ENCODE data around the gene FAM81B.
"Not testable (repeated sequence)": the region's sequence is repeated elsewhere in the genome, so short reads cannot be mapped to it uniquely, and the experiment has no call there.

FAM81B gene, protein sequence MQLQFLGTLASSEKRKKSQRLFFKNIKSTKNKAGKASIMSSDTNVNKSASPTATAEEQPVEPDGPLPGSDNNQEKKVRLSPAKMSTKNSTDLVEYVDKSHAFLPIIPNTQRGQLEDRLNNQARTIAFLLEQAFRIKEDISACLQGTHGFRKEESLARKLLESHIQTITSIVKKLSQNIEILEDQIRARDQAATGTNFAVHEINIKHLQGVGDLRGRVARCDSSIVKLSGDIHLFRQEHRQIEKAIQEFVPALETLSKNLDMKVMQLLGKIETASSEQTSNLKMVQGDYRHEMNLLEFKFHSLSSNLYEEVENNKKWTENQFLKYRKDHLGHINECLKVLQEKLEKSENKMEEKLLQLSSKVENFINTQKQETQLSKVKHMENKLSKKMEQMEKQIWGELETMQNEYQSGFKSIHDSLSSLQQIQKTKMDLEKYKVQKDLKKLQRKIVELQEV

DNA sequence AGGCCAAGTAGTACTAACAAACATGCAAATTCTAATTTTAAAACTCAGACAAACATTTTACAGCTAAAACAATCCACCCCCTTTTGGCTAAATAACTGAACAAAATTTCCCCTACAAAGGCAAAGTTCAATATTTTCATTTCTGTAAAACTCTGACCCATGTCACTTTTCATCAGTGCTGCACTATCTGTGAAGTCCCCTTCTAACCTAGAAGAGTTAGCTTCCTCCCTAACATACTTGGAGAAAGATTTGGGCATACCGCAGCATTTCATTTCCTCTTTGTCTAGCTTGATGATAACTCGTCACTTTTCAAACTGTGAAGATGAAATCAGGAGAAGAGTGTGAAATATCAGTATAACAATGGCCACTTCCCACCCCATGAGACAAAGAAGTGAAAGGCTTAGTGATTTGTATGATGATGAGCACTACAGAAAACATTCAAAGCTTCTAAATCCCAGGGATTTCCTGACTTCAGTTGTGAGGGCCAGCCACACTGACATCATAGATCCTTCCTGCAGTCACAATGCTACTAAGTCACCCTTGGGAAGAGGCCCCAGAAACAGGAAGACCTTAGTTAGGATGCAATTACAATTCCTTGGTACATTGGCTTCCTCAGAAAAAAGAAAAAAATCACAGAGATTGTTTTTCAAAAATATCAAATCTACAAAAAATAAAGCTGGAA, at the start of gene FAM81B:
Gene FAM81B, plus strand, starts transcription at position 555 of the 681 bp plus-strand sequence. Its CDS starts 24 bp downstream, at position 579.
- DNase-seq = no peak

GRCh38 chr5:95341444-95341843, 49.7 kb upstream of the FAM81B start:
- not testable (repeated sequence) for DNase-seq

GRCh38 chr5:95347506-95348120, 43.6 kb upstream of the FAM81B start:
- no peak for DNase-seq

GRCh38 chr5:95350631-95351030, 40.5 kb upstream of the FAM81B start:
- DNase-seq = no peak

DNA sequence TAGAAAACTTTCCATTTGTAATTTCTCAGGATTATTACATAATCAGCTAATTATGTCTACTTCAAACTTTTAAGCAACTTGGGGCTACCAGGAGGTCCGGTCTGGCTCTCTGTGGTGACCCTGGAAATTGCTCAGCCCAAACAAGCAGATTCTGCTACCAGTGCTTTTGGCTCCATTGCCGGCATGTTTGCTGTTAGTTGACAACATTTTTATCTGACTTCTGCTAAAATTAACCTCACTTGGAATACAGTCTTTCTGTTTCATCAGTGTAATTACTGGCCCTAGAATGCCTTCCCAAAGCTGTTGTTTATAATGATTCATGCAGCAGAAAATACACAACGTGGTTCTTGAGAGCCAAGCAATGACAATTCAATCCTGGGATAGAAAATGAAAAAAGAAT, 38.5 kb upstream of the FAM81B start:
- DNase-seq = no peak

GRCh38 chr5:95358320-95358719, 32.8 kb upstream of the FAM81B start:
- no peak for DNase-seq

GRCh38 chr5:95358848-95359247, 32.3 kb upstream of the FAM81B start:
- no peak for DNase-seq

DNA sequence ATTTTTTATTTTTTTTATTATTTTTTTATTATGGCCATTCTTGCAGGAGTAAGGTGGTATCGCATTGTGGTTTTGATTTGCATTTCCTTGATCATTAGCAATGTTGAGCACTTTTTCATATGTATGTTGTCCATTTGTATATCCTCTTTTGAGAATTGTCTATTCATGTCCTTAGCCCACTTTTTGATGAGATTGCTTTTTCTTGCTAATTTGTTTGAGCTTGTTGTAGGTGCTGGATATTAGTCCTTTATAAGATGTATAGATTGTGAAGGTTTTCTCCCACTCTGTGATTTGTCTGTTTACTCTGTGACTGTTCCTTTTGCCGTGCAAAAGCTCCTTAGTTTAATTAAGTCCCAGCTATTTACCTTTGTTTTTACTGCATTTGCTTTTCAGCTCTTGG, 30.5 kb upstream of the FAM81B start:
- not testable (repeated sequence) for DNase-seq

DNA sequence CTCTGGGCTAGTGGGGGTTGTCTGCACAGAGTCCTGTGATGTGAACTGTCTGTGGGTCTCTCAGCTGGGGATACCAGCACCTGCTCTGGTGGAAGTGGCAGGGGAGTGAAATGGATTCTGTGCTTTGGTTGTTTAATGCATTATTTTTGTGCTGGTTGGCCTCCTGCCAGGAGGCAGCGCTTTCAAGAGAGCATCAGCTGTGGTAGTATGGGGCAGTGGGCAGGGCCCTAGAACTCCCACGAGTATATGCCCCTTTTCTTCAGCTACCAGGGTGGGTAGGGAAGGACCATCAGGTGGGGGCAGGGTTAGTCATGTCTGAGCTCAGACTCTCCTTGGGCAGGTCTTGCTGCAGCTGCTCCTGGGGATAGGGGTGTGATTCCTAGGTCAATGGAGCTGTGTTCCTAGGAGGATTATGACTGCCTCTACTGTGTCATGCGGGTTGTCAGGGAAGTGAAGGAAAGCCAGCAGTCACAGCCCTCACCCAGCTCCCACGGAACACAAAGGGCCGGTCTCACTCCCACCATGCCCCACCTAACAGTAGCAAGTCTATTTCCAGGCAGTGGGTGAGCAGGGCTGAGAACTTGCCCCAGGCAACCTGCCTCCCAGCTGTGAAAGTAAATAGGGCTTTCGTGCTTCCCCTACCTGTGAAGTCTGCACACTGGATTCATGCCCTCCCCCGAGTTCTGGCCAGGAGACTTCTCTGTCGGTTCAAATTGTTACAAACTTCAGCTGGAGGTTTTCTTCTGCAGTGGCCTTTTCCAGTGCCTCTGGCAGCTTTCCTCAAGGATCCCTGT, 25.7 kb upstream of the FAM81B start:
- DNase-seq = no peak

DNA sequence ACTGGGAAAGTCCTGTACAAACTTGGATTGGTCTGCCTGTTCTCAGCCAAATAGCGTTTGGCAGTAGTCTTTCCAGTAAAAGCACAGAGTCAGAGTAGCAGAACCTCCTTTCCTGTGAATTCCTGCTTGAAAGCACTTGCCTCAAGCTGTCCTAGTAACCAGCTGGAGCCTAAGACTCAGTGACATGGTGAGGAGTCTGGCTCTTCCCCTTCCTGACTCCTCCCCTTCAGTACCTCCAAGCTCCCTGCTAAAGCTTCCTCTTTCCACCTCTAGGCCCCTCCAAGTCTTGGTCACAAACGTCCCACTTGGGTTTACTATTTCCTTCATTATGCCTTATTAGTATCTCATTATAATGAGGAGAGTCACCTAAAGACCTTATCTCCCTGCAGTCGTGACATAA, 21.4 kb upstream of the FAM81B start:
- no peak for DNase-seq

- peak; percentile 9 for DNase-seq
Measured at GRCh38 chr5:95374061-95374460, 17.1 kb upstream of the FAM81B start.

- DNase-seq = no peak
Measured at GRCh38 chr5:95375591-95375990, 15.6 kb upstream of the FAM81B start.

GRCh38 chr5:95379133-95379532, 12.0 kb upstream of the FAM81B start:
- no peak for DNase-seq

GRCh38 chr5:95380103-95380628, 11.0 kb upstream of the FAM81B start:
- DNase-seq = no peak

DNA sequence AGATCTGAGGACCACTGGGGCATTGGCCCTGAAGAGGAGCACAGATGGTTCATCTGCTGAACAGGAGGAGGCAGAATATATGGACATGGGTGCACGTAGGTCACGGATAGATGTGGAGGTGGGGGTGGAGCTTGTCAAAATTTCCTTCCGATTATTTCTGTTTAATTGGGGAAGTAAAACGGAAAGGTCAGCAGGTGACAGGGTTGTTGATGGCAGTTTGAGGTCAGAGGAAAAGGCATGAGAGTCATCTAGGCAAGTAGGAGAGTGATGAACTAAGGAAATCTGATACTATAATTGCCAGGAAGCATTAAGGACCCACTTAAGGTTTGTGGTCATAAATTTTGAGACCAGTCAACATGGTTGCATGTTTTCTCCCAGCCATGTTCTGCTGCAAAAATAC, 8.4 kb upstream of the FAM81B start:
- peak; percentile 59 for DNase-seq

DNA sequence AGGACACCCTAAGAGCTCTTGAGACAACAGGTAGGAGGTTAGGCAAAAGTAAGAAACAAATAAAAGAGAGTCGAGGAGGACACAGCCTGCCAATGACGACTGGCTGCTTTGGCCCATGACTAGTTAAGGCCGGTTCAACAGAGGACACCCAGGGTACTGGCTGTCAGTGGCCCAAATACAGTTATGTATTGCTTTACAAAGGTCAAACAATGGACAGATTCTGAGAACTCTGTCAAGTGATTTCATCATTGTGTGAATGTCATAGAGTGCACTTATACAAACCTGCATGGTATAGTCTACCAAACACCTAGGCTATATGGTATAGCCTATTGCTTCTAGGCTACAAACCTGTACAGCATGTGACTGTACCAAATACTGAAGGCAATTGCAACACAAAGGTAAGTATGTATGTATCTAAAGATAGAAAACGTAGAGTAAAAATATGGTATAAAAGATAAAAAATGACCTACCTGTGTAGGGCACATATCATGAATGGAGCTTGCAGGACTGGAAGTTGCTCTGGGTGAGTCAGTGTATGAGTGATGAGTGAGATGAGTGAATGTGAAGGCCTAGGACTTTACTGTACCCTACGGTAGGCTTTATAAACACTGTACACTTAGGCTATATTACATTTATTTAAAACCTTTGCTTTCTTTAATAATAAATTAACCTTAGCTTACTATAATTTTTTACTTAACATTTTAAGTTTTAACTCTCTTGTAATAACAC, 6.5 kb upstream of the FAM81B start:
- no peak for DNase-seq

- no peak for DNase-seq
Measured at GRCh38 chr5:95385334-95385733, 5.8 kb upstream of the FAM81B start.

DNA sequence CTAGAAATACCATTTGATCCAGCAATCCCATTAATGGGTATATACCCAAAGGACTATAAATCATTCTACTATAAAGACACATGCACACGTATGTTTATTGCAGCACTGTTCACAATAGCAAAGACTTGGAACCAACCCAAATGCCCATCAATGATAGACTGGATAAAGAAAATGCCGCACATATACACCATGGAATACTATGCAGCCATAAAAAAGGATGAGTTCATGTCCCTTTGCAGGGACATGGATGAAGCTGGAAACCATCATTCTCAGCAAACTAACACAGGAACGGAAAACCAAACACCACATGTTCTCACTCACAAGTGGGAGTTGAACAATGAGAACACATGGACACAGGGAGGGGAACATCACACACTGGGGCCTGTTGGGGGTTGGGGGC, 799 bp downstream of the FAM81B start:
- DNase-seq = not testable (repeated sequence)

GRCh38 chr5:95392593-95393182, 1.5 kb downstream of the FAM81B start:
- DNase-seq = peak; percentile 8

- no peak for DNase-seq
Measured at GRCh38 chr5:95393279-95393678, 2.1 kb downstream of the FAM81B start.

DNA sequence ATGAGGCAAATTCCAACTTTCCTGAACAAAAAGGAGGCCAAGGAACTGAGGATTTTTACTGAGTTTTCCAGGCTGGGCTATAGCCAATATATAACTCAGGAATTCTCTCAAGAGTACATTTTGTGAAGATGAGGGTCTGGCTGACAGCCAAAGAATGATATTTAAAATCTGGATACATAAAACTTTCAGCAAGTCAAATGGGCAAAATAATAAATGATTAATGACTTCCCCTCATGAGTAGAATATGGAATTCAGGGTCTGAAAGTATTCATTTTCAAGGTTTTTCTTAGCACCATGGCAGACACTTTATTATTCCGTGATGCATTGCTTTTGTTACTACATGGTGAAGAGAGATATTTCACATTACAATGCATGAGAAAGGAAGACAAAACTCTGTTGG, 7.8 kb downstream of the FAM81B start:
- no peak for DNase-seq

GRCh38 chr5:95401626-95402025, 10.5 kb downstream of the FAM81B start:
- no peak for DNase-seq

Measured in DMS79 treated with DMSO at 0.1 percent for 48 hours (cell line).